AG04449 (cell line): ENCODE measurements around the gene TESPA1.

Experiments used
- CTCF ChIA-PET: fragments of 350-600 bp; formaldehyde crosslinking; extraction: SDS; loops from one replicate; lab custom pipeline; 2021; ENCODE audit warnings: antibody characterized with exemption; lab: Yijun Ruan, JAX
- POLR2A ChIA-PET: fragments of 400-600, 350-600 bp; formaldehyde crosslinking; extraction: SDS; loops from one replicate; lab custom pipeline; 2020; ENCODE audit warnings: antibody characterized with exemption, inconsistent platforms; lab: Yijun Ruan, JAX
- DNase-seq: peaks from one replicate; pipeline ENCODE4 v3.0.0-alpha.2; 2010; ENCODE audit warnings: low read depth, low spot score
- H3K4me3 ChIP-seq: 2 replicates; pipeline ENCODE4 v1.5.1; 2011; ENCODE audit warnings: low read depth, mild to moderate bottlenecking, control low read depth, low read length
- CTCF ChIP-seq: IDR thresholded peaks from one replicate; pipeline ENCODE4 v1.5.1; 2011; ENCODE audit warnings: mild to moderate bottlenecking, moderate library complexity, low read length, control low read depth, inconsistent platforms; ENCODE audit not compliant: insufficient read depth; ENCODE audit errors: missing control alignments

The TESPA1 gene

GRCh38 chr12:54977155-54977554 is 7.4 kb downstream of the TESPA1 start:
- ChIA-PET CTCF (interaction anchor here (0.6 to 5.5 kb wide), 2 partner anchors 16 to 85 kb away, joined by 3 to 38 read pairs; no protein-coding TSS in a partner anchor), POLR2A (no interaction called here)
- H3K4me3 ChIP-seq = no peak overlapping the region
- DNase-seq = peak; percentile 45
- no peak for TF ChIP-seq CTCF

DNA sequence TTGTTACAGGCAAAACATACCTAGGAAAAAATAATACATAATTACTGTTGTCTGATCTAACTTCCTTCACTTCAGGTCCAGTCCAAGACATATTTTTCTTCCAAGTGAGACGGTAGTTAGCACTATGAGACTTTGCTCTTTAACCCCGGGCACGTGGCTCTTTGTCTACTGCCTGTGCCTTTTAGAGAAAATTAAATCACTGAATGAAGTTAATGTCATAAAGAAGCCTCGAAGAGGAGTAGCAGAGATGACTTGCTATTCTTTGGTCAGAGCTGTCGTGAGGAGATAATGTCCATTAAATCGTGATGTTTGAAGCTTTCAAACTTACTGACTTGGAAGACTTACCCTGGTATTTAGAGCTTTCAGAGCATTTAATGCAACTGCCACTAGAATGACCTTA is 8.7 kb downstream of the TESPA1 start:
- ChIA-PET POLR2A (no interaction called here), CTCF (interaction anchor here (1.5 to 5.5 kb wide), 2 partner anchors 17 kb away, joined by 4 to 38 read pairs; no protein-coding TSS in a partner anchor)
- TF ChIP-seq CTCF = no peak
- DNase-seq = no peak
- H3K4me3 ChIP-seq = no peak overlapping the region

GRCh38 chr12:54975272-54975671 is 9.3 kb downstream of the TESPA1 start:
- no peak for TF ChIP-seq CTCF
- POLR2A ChIA-PET = no interaction called here
- CTCF ChIA-PET = interaction anchor here (1.2 to 1.5 kb wide), 2 partner anchors 17 to 18 kb away, joined by 4 to 6 read pairs; no protein-coding TSS in a partner anchor

GRCh38 chr12:54974279-54974678 is 10.3 kb downstream of the TESPA1 start:
- CTCF ChIA-PET = interaction anchor here (1.2 to 1.5 kb wide), 2 partner anchors 16 to 19 kb away, joined by 4 to 6 read pairs; no protein-coding TSS in a partner anchor
- no peak for DNase-seq
- H3K4me3 ChIP-seq = no peak overlapping the region
- no peak for TF ChIP-seq CTCF
- POLR2A ChIA-PET = no interaction called here

More at GRCh38 chr12:54975272-54975671, 9.3 kb downstream of the TESPA1 start:
- no peak for DNase-seq
- H3K4me3 ChIP-seq = no peak overlapping the region

DNA sequence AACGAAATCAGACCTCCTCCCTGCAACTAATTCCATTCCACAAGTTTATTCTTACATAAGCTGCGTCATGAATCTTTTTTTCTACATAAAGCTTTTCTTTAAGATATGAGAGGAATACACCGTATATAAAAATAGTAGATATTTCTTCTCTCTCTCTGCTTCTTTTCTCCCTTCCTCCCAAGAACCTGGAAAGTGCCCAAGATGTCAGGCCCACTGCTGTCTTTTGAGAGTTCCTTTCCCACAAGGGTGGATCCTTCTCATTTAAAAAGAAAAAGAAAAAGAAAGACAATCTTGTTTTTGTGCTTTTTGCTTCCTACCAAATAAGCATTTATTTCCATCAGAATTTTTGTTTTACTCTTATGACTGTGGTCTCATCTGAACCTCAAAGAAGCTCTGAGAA is 11.0 kb downstream of the TESPA1 start:
- ChIA-PET CTCF (interaction anchor here (0.9 to 1.1 kb wide), 2 partner anchors 15 to 20 kb away, joined by 3 read pairs; no protein-coding TSS in a partner anchor), POLR2A (no interaction called here)
- no peak for TF ChIP-seq CTCF
- no peak overlapping the region for H3K4me3 ChIP-seq
- no peak for DNase-seq

DNA sequence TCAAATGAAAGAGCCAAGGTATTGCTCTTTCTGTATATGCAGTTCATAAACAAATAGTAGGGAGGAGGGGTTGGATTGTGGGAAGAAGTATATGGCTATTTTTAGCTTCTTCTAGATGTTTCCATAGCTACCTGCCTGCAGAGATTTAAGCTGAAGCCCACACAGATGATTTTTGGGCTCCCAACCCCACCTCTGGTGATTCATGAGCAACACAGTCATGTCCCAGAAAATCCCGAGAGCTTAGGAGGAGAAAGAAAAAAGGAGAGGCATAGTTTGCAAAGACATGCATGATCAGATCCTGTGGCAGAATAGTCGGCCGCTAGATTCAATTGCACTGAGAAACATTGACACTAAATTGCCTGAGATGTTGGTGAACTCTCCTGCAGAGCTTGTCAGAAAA is 13.8 kb downstream of the TESPA1 start:
- ChIA-PET POLR2A (interaction anchor here (0.6 kb wide), 1 partner anchor 222 kb away, joined by 3 read pairs; no protein-coding TSS in a partner anchor), CTCF (no interaction called here)
- H3K4me3 ChIP-seq = no peak overlapping the region
- DNase-seq = no peak
- TF ChIP-seq CTCF = no peak
